RPMI7951 (cell line): Measurements from ENCODE around the gene TMC8. TPM values are rescaled to one million over a fixed set of nuclear protein-coding genes. Genes with fewer than 3 reads are reported as not detected.
"Not testable (repeated sequence)": the region's sequence is repeated elsewhere in the genome, so short reads cannot be mapped to it uniquely, and the experiment has no call there.

Source experiments
- DNase-seq: peaks from one replicate; pipeline ENCODE4 v3.0.0-alpha.2; 2012; ENCODE audit warnings: low read depth
- total RNA-seq: library from RNA; depleted of rRNA; stranded (reverse); fragments of >200 nt; shearing (Covaris generic); gene quantifications from 2 replicates; pipeline ENCODE4 v1.2.3, GENCODE V29; 2014

Gene TMC8
- total RNA-seq, 1 experiment from 2014 or later = not detected

GRCh38 chr17:78109489-78109761 is 21.1 kb upstream of the TMC8 start:
- no peak for DNase-seq

- no peak for DNase-seq
Measured at GRCh38 chr17:78110363-78111015, 20.1 kb upstream of the TMC8 start.

- no peak for DNase-seq
Measured at GRCh38 chr17:78111016-78111726, 19.4 kb upstream of the TMC8 start.

- DNase-seq = no peak
Measured at GRCh38 chr17:78111727-78112517, 18.6 kb upstream of the TMC8 start.

GRCh38 chr17:78112518-78113471 is 17.8 kb upstream of the TMC8 start:
- DNase-seq = peak; percentile 31

- DNase-seq = no peak
Measured at GRCh38 chr17:78113804-78114785, 16.5 kb upstream of the TMC8 start.

GRCh38 chr17:78114831-78115723 is 15.5 kb upstream of the TMC8 start:
- DNase-seq = no peak

- not testable (repeated sequence) for DNase-seq
Measured at GRCh38 chr17:78115803-78116202, 14.8 kb upstream of the TMC8 start.

GRCh38 chr17:78116411-78116810 is 14.2 kb upstream of the TMC8 start:
- no peak for DNase-seq

- DNase-seq = no peak
Measured at GRCh38 chr17:78117027-78117981, 13.3 kb upstream of the TMC8 start.

GRCh38 chr17:78118801-78119241 is 11.8 kb upstream of the TMC8 start:
- no peak for DNase-seq

GRCh38 chr17:78120537-78120936 is 10.0 kb upstream of the TMC8 start:
- DNase-seq = no peak

GRCh38 chr17:78120971-78121800 is 9.4 kb upstream of the TMC8 start:
- DNase-seq = no peak

GRCh38 chr17:78121801-78122215 is 8.8 kb upstream of the TMC8 start:
- DNase-seq = no peak

- DNase-seq = no peak
Measured at GRCh38 chr17:78122216-78122930, 8.2 kb upstream of the TMC8 start.

- no peak for DNase-seq
Measured at GRCh38 chr17:78122931-78123249, 7.7 kb upstream of the TMC8 start.
